Measurements from ENCODE around the gene ZG16.

DNA sequence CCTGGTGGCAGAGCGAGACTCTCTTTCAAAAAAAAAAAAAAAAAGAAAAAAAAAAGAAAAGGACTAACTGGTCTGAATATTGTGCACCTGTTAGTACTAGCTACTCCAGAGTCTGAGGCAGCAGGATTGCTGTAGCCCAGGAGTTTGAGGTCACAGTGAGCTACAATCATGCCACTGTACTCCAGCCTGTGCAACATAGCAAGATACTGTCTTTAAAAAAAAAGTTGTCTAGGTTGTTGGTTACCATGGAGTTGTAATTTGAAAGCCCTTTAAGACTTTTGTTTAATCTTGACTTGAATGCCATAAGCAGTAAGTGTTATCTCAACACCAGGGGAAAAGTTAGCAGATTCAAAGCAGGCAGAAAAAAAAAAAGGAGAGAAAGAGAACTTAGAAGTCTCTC, 21.4 kb upstream of the ZG16 start:
- TF ChIP-seq, protein P1, sequence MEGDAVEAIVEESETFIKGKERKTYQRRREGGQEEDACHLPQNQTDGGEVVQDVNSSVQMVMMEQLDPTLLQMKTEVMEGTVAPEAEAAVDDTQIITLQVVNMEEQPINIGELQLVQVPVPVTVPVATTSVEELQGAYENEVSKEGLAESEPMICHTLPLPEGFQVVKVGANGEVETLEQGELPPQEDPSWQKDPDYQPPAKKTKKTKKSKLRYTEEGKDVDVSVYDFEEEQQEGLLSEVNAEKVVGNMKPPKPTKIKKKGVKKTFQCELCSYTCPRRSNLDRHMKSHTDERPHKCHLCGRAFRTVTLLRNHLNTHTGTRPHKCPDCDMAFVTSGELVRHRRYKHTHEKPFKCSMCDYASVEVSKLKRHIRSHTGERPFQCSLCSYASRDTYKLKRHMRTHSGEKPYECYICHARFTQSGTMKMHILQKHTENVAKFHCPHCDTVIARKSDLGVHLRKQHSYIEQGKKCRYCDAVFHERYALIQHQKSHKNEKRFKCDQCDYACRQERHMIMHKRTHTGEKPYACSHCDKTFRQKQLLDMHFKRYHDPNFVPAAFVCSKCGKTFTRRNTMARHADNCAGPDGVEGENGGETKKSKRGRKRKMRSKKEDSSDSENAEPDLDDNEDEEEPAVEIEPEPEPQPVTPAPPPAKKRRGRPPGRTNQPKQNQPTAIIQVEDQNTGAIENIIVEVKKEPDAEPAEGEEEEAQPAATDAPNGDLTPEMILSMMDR (IDR thresholded peaks at IDR 0.05; ENCODE audit: poor library complexity): no peak
- TF ChIP-seq EZH2 (IDR thresholded peaks at IDR 0.05; ENCODE audit: borderline replicate concordance): no peak
- TF ChIP-seq EZH2phosphoT487 (IDR thresholded peaks at IDR 0.05; ENCODE audit: low read depth, severe bottlenecking, unreplicated experiment): no peak
